ENCODE measurements around the gene DDX49.
A peak's percentile ranks its signal among the peaks of the same experiment; 100 is the strongest.

Gene DDX49, protein sequence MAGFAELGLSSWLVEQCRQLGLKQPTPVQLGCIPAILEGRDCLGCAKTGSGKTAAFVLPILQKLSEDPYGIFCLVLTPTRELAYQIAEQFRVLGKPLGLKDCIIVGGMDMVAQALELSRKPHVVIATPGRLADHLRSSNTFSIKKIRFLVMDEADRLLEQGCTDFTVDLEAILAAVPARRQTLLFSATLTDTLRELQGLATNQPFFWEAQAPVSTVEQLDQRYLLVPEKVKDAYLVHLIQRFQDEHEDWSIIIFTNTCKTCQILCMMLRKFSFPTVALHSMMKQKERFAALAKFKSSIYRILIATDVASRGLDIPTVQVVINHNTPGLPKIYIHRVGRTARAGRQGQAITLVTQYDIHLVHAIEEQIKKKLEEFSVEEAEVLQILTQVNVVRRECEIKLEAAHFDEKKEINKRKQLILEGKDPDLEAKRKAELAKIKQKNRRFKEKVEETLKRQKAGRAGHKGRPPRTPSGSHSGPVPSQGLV

DNA sequence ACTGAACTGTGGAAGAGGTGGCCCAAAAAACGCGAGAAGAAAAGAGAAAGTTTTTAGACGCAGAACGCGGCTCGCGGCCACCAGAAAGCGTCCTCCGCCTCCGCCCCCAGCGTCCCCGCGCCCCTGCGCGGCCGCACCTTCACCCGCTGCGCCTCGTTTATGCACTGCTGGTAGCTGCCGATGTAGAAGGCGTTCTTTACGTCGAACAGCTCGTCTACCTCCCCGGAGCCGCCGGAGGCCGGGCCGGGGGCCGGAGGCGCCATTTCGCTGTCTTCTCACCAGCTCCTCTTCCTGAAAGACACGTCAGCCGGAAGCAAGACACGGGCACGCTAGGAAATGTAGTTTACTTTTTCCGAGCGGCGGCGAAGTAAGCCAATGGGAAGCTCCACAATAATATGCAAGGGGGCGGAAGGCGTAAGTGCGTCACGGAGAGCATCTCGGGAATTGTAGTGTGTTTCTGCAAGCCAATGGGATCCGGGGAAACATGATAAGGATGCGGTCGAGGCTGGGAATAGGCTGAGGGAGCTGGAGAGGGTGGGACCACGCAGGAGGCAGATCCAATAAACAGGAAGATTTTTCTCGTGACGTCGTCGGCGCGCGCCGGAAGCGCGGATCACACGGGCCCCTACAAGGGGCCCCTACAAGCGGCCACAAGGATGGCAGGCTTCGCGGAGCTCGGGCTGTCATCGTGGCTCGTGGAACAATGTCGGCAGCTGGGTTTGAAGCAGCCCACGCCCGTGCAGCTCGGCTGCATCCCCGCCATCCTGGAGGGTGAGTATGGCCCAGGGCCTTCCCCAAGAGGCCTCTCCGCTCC is at the start of gene DDX49, which contains the start of gene COPE:
Gene DDX49, plus strand, starts transcription at position 630 of the 814 bp plus-strand sequence. Its CDS starts 27 bp downstream, at position 657.
Gene COPE, minus strand, starts transcription at position 302 of the 814 bp plus-strand sequence. Its CDS starts 39 bp downstream, at position 263.
- DNase-seq (ENCODE audit: low read depth) = peak; percentile 96

DNA sequence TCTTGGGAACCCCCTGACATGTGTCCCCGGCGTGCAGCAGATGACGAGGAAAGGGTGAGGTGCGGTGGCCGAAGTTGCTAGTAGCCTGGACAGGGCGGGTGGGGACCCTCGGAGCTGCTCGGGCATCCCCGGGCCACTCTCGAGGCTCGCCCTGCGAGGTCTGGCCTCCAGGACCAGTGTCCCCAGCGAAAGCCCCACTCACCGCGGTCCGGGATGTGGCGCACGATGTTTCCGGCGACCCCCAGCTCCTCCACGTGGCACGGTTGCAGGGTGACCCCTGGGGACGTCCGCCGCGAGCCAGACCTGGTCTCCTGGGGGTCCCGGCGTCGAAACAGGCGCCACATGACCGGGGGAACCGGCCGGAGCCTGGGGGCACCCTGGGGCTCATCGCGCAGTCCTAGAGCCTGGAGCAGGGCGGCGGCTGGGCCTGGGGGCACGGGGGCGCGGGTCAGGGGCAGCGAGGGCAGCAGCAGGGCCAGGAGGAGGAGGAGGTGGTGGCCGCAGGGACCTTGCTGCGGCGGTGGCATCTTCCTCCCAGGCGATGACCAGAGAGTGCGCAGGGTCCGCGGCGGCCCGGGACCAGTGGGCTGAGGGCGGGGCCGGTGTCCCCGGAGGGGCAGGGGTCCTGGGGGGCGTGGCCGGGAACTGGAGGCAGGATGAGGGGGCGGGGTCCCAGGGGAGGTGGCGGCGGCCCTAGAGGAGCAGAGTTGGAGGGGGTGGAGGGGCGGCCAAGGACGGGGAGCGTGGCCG is 49.6 kb upstream of the DDX49 start:
- DNase-seq (ENCODE audit: low read depth) = no peak

GRCh38 chr19:18870531-18871172 is 48.9 kb upstream of the DDX49 start:
- DNase-seq (ENCODE audit: low read depth) = no peak

- no peak for DNase-seq (ENCODE audit: low read depth)
These were observed 48.0 kb upstream of the DDX49 start for GRCh38 chr19:18871543-18871942.

- DNase-seq (ENCODE audit: low read depth) = no peak
These were observed 43.8 kb upstream of the DDX49 start for GRCh38 chr19:18875726-18876125.

DNA sequence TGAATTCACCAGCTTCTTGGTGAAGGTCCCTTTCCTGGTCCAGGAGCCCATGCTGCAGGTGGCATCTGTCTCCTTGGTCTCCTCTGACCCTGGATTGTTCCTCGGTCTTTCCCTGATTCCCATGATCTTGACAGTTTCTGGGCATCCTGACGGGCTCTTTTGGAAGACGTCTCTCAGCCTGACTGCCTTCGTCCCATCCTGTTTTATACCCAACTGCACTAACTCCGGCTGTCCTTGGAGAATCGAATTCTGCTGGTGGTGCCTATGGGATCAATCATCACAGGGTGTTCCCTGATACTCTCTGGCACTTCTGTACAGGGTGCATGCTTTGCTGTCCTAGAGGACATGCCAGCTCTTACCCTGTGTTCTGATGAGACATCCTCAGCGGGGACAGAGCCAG is 42.6 kb upstream of the DDX49 start:
- no peak for DNase-seq (ENCODE audit: low read depth)

GRCh38 chr19:18878058-18878797 is 41.3 kb upstream of the DDX49 start:
- DNase-seq (ENCODE audit: low read depth) = no peak

DNA sequence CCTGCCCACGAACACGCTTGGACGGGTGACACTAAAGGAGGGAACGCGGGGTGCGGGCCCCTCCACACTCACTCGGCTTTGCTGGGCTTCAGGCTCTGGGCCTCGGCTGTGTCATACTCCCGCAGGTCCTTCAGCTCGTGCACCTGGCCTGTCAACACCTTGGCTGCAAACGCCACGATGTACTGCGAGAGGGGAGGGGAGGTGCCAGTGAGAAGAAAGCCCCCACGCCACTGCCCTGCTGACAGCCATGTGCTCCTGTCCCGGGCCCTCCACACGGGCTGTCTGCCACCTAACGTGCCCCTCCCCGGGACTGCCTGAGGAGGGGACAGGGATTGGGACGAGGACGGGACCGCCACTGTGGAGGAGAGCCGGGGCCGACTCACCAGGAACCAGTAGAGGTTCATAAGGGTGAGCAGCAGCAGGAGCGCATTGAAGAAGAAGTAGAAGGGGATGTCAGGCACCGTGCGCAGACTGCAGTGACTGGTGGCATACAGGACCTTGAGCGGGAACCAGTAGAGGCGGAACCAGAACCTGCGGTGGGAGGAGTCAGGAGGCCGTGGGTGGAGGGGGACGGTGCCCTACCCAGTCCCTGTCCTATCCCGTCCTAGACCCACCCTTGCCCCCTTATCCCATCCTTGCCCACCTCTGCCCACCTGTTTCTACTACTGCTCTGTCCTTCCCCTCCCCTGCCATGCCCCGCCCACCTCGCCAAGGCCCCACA is 40.5 kb upstream of the DDX49 start:
- no peak for DNase-seq (ENCODE audit: low read depth)

- no peak for DNase-seq (ENCODE audit: low read depth)
These were observed 39.7 kb upstream of the DDX49 start for GRCh38 chr19:18879579-18880373.

DNA sequence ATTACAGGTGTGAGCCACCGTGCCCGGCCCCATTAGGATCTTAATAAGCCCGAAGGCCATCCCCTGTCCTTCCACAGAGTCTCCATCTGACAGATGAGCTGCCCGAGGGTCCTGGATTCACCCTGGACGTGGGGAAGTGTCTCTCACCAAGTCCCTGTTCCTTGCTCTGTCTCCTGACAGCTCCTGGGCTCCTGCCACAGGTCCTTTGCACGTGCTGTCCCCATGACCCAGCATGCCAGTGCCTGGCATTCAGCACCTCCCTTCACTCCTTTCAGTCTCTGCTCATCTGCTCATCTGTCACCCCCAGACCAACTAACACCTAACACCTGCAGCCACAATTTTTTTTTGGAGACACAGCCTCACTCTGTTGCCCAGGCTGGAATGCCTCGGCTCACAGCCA is 38.0 kb upstream of the DDX49 start:
- DNase-seq (ENCODE audit: low read depth) = no peak

DNA sequence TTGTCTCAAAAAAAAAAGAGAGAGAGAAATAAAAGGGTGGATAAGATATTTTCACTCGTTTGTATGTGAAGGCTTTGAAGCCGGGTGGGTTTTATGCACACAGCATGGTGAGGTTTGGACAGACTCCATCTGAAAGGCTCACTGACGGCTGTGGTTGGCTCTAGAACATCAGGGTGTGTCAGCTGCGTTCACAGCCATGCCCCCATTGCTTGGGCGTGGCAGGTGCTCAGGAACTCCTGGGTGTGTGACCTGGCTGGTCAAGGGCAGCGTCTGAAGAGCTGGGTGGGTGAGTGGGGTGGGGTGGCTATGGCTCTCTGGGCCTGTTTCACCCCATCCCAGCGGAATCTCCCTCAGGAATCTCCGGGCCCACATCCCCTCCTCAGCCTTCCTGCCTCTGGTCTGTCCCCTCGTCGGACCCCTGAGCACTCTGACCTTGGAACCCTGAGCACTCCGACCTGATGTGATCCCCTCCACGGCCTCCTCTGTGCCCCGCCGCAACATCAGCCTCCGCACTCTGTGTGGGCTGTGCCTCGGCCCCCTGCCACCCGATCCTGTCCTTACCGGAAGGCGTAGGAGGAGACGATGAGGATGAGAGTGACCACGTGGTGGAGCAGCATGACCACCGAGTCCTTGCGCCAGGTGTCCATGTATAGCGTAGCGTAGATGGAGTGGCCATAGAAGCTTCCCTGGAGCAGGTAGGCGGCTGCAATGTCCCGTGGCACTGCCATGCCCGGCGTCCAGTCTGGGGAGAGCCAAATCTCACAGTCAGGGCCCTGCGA is 35.8 kb upstream of the DDX49 start:
- DNase-seq (ENCODE audit: low read depth) = no peak

- no peak for DNase-seq (ENCODE audit: low read depth)
These were observed 32.5 kb upstream of the DDX49 start for GRCh38 chr19:18886972-18887371.

DNA sequence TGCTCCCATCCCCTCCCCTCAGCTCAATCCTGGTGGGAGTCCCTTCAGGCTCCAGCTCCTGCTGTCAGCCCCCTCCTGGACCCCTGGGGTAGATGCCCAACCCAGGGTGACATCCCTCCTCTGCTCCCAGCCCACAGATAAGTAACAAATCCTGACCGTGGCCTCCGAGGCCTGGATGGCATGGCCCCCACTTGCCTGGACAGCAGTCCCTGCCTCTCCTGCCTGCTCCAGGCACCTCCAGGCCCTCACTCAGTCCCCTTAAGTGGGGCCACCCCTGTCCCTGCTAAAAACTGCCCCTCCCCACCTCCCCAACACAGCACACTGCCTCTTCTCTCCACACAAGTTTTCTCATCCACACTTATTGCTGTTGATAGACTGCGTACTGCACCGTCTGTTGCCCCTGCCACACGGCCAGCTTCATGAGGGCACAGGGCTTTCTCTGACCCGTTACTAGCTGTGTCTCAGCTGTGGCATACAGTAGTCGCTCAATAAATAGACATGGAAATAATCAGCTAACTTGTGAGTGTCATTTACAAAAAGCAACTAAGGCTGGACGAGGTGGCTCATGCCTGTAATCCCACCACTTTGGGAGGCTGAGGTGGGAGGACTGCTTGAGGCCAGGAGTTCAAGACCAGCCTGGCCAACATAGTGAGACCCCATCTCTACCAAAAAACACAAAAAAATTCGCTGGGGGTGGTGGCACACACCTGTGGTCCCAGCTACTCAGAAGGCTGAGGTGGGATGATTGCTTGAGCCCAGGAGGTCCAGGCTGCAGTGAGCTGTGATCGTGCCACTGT is 29.4 kb upstream of the DDX49 start:
- no peak for DNase-seq (ENCODE audit: low read depth)

- DNase-seq (ENCODE audit: low read depth) = no peak
These were observed 25.8 kb upstream of the DDX49 start for GRCh38 chr19:18893587-18894253.

DNA sequence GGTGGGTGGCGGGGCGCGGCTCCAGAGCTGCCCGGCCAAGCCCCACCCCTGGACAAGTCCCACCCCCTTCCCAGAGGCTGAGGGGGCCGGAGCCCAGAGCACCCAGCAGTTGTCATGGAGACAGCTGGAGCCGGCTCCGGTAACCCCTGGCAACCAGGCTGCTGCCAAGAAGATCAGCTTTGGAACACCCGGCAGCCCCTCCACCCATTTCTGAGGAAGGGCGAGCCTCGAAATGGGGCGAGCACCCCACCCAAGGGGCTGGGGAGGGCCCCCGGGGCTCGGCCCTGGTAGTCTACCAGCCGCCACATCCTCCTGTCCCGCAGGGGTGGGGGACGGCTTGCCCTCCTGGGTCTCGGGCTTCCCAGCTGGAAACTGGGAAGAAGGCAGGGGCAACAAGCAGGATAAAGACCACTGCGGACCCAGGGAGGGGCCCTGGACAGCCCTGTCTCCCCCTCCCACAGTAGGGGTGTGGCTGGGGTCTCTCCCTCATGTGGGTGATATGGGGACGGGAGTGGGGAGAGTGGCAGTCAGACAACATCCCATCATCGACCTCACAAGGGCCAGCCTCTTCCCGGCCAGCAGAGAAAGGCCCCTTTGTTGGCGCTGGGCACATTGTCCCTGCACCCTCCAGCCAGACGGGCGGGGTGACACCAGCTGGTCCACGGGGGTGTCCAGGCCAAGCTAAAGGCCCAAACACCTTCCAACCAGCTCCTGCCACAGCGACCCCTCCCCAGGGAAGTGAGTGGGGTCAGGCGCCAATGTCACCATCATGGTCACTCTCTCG is 25.1 kb upstream of the DDX49 start:
- DNase-seq (ENCODE audit: low read depth) = no peak

GRCh38 chr19:18895038-18895823 is 24.3 kb upstream of the DDX49 start:
- DNase-seq (ENCODE audit: low read depth) = no peak

Measured in stimulated activated CD8-positive, alpha-beta memory T cell treated with anti-CD3 and anti-CD28 coated beads, Interleukin-4, amount 100 ng/mL, for 24 hours (primary cell).